ENCODE measurements around the gene METTL25B.

Gene METTL25B

DNA sequence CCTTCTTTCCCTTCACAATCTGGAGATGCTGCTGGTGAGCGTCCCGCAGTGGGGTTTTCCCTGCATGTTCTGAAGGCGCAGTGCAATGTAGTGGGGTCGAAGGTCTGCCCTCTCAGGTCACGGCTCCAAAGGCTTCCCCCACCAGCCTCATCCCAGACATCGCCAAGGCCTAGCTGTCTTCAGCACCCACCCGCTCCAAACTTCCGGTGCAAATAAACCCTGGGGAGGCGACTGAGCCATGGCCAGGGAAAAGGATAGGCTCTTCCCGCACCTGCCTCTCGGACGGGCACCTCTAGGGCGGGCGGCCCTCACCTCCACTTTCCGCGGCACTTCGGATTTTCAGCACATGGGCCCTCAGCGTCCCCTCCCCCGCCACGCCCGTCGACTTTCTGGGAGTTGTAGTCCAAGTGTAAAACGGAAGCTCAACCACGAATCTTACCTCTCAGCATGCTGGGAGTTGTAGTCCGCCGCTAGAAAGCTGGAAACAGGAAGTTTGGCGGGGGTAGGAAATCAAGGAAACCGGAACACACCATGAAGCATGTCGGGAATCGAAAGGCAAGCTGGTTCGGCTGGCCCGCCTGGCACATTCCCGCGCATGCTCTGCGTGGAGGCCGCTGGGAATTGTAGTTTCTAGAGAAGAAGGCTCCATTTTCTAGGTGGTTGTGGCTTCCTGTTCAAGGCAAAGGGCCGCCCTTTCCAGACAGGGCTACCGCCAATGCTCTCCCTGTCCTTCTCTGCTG is 12.6 kb downstream of the METTL25B start, which contains the start of gene MRPL24:
TSS of gene MRPL24 (minus strand) at position 348 of the 740 bp plus-strand sequence. CDS start 2,384 bp downstream, outside the sequence.
- Histone ChIP-seq H3K4me3 (ENCODE audit: low read depth in 1 of 5, low read length in 5 of 5) (peak within 1 kb of the TSS; percentile 70 to 92 (median 88)), H3K9ac (ENCODE audit: low read length in 5 of 5) (peak within 1 kb of the TSS; percentile 85 to 92 (median 88)), H3K27me3 (ENCODE audit: control insufficient read depth in 5 of 5, insufficient read depth in 4 of 5, low read length in 5 of 5) (no peaks in the 10 kb centered on the region), H3K36me3 (ENCODE audit: control insufficient read depth in 5 of 5, insufficient read depth in 5 of 5, low read length in 5 of 5) (peaks cover 0 to 56% (median 48%) of the 10 kb centered on the region in 5 donors), H3K4me1 (ENCODE audit: control insufficient read depth in 5 of 5, insufficient read depth in 5 of 5, low read length in 5 of 5) (peaks cover 3 to 31% (median 25%) of the 10 kb centered on the region in 5 donors), H3K9me3 (ENCODE audit: control insufficient read depth in 5 of 5, low read length in 5 of 5) (no peaks in the 10 kb centered on the region), H3K27ac (ENCODE audit: low read depth, low read length) (peak within 1 kb of the TSS; percentile 89)

DNA sequence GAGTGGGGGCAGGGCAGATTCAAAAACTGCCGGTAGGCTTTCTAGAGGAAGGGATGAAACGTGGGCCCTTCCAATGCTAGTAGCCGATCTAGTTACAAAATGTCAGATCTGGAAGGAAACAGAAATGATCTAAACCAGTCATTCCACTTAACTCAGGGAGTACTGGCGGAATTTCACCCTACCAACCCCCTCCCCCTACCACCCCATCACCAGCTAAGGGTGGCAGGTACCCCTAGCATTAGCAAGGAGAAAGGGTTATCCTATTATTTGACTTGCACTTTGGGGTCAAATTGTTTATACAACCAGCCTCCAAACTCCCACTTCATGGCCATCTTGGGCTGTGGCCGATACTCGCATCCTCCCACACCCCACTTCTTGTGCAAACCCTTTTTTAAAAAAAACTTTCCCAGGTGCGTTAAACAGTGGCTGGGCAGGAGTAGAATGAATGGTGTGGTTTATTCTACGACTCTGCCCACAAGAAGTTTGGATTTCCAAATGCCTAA is 13.3 kb downstream of the METTL25B start:
- H3K27ac ChIP-seq (ENCODE audit: low read depth, low read length): peak overlapping the region; percentile 89
- H3K4me3 ChIP-seq (ENCODE audit: low read depth in 1 of 5, low read length in 5 of 5): peak overlapping the region; percentile 23 to 92 (median 70)
- H3K9ac ChIP-seq (ENCODE audit: low read length in 5 of 5): peak overlapping the region; percentile 31 to 81 (median 53)
- H3K4me1 ChIP-seq (ENCODE audit: control insufficient read depth in 5 of 5, insufficient read depth in 5 of 5, low read length in 5 of 5): peaks cover 3 to 37% (median 31%) of the 10 kb centered on the region in 5 donors
- no peaks in the 10 kb centered on the region for H3K9me3 ChIP-seq (ENCODE audit: control insufficient read depth in 5 of 5, low read length in 5 of 5)
- H3K36me3 ChIP-seq (ENCODE audit: control insufficient read depth in 5 of 5, insufficient read depth in 5 of 5, low read length in 5 of 5): peaks cover 0 to 50% (median 43%) of the 10 kb centered on the region in 5 donors
- no peaks in the 10 kb centered on the region for H3K27me3 ChIP-seq (ENCODE audit: control insufficient read depth in 5 of 5, insufficient read depth in 4 of 5, low read length in 5 of 5)

DNA sequence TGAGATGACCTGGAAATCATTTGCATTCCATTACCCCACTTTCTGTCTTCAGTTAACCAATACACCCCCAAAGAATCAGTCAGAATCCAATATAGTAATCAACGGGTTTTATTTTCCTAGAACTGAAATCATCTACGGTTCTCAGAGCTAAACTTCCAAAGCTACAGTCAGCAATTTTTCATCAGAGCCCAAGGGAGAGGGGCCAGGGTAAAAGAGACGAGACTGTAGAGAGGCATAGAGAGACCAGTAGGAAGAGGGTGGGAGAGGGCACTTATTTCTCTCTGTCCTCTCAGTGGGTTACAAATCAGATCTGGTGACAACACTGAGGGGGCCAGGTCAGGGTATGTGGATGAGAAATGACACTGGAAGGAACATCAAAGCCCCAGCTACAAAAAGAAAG is 13.7 kb downstream of the METTL25B start:
- Histone ChIP-seq H3K9ac (ENCODE audit: low read length in 5 of 5) (no peak overlapping the region), H3K36me3 (ENCODE audit: control insufficient read depth in 5 of 5, insufficient read depth in 5 of 5, low read length in 5 of 5) (peaks cover 0 to 45% (median 39%) of the 10 kb centered on the region in 5 donors), H3K9me3 (ENCODE audit: control insufficient read depth in 5 of 5, low read length in 5 of 5) (no peaks in the 10 kb centered on the region), H3K4me3 (ENCODE audit: low read depth in 1 of 5, low read length in 5 of 5) (no peak overlapping the region), H3K27ac (ENCODE audit: low read depth, low read length) (peak overlapping the region; percentile 89), H3K27me3 (ENCODE audit: control insufficient read depth in 5 of 5, insufficient read depth in 4 of 5, low read length in 5 of 5) (no peaks in the 10 kb centered on the region), H3K4me1 (ENCODE audit: control insufficient read depth in 5 of 5, insufficient read depth in 5 of 5, low read length in 5 of 5) (peaks cover 3 to 41% (median 35%) of the 10 kb centered on the region in 5 donors)

DNA sequence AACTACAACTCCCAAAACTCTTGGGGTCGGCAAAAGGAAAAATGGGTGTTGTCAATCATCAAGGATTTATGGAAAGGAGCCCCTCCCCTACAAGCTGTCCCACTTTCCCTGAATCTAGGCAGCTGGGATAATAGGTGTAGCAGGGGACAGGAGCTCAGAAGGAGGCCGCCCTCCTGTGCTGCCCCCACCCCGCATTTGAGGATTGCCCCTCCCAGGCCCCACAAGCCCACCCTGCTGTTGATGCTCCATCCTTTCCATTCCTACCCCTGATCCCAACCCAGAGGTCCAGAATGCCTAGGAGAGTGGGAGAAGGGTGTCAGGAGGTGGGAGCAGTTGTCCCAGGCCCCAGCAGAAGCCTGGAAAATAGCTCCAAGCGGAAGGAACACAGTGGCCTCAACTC is 14.5 kb downstream of the METTL25B start:
- Histone ChIP-seq H3K4me3 (ENCODE audit: low read depth in 1 of 5, low read length in 5 of 5) (no peak overlapping the region), H3K27me3 (ENCODE audit: control insufficient read depth in 5 of 5, insufficient read depth in 4 of 5, low read length in 5 of 5) (no peaks in the 10 kb centered on the region), H3K36me3 (ENCODE audit: control insufficient read depth in 5 of 5, insufficient read depth in 5 of 5, low read length in 5 of 5) (peaks cover 0 to 37% (median 31%) of the 10 kb centered on the region in 5 donors), H3K9ac (ENCODE audit: low read length in 5 of 5) (no peak overlapping the region), H3K27ac (ENCODE audit: low read depth, low read length) (no peak overlapping the region), H3K9me3 (ENCODE audit: control insufficient read depth in 5 of 5, low read length in 5 of 5) (no peaks in the 10 kb centered on the region), H3K4me1 (ENCODE audit: control insufficient read depth in 5 of 5, insufficient read depth in 5 of 5, low read length in 5 of 5) (peaks cover 7 to 48% (median 42%) of the 10 kb centered on the region in 5 donors)

DNA sequence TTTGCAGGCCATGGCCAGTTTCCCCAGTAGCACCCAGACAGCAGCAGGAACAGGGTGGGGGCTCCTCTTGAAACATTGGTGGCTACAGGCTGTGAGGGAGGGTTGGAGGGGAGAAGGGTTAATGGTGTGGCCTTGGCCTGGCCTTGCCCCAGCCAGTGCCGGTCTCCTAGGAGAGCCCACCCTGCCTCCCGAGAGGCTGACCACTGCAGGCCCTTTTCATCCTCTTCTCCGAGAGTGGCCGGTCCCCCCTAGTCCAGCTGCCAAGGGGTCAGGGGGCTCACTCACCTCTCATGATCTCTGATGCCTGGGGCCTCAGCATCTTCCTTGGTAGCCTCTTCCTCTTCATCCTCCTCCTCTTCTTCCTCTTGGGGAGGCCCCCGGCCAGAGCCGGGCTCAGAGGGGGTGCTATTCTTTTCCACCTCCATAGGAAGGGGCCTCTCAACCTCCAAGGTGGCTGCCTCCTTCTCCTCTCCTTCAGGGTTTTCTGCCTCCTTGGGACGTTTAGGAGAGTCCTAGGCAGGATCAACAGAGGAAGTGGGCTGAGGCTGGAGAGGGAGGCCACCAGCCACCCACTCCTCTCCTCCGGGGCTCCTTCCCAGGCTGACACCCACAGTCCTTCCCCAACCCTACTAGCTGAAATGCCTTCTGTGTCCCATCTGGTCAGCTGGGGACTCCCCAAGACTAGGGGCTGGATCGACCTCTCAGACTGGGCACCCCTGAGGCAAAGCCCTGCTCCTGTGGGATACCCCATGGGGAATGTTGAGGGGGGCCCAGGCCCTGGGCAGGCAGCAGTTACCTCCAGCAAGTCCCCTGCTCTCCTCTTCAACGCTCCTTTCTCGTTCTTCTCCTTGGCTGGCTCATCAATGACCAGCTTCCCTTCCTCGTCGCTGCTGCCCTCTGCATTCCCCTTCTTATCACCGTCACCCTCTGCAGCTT is 15.4 kb downstream of the METTL25B start:
- Histone ChIP-seq H3K27me3 (ENCODE audit: control insufficient read depth in 5 of 5, insufficient read depth in 4 of 5, low read length in 5 of 5) (no peaks in the 10 kb centered on the region), H3K9me3 (ENCODE audit: control insufficient read depth in 5 of 5, low read length in 5 of 5) (no peaks in the 10 kb centered on the region), H3K36me3 (ENCODE audit: control insufficient read depth in 5 of 5, insufficient read depth in 5 of 5, low read length in 5 of 5) (peaks cover 0 to 30% (median 26%) of the 10 kb centered on the region in 5 donors), H3K9ac (ENCODE audit: low read length in 5 of 5) (no peak overlapping the region), H3K4me1 (ENCODE audit: control insufficient read depth in 5 of 5, insufficient read depth in 5 of 5, low read length in 5 of 5) (peaks cover 13 to 56% (median 50%) of the 10 kb centered on the region in 5 donors), H3K27ac (ENCODE audit: low read depth, low read length) (no peak overlapping the region), H3K4me3 (ENCODE audit: low read depth in 1 of 5, low read length in 5 of 5) (no peak overlapping the region)

DNA sequence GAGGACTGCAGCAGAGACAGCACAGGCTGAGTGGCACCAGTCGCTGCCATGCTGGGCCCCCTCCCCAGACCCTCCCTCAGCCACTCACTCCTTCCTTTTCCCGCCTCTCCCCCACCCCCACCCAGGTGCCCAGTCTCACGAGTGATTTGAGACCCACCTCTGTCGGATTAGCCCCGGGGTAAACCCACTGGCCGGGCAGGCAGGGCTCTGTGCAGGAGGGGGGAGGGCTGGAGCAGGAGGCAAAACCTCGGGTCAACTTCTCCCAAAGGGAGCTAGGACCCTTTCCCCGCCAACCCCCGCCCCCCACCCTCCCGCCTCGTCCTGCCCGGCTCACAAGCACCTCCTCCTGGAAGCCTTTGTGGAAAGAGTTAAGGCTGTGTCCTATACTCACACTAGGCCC is 16.1 kb downstream of the METTL25B start:
- H3K4me3 ChIP-seq (ENCODE audit: low read depth in 1 of 5, low read length in 5 of 5): no peak overlapping the region
- H3K27me3 ChIP-seq (ENCODE audit: control insufficient read depth in 5 of 5, insufficient read depth in 4 of 5, low read length in 5 of 5): no peaks in the 10 kb centered on the region
- H3K9ac ChIP-seq (ENCODE audit: low read length in 5 of 5): peak overlapping the region in 1 of 5 donors; percentile 41
- H3K4me1 ChIP-seq (ENCODE audit: control insufficient read depth in 5 of 5, insufficient read depth in 5 of 5, low read length in 5 of 5): peaks cover 18 to 64% (median 57%) of the 10 kb centered on the region in 5 donors
- no peaks in the 10 kb centered on the region for H3K9me3 ChIP-seq (ENCODE audit: control insufficient read depth in 5 of 5, low read length in 5 of 5)
- no peak overlapping the region for H3K27ac ChIP-seq (ENCODE audit: low read depth, low read length)
- peaks cover 0 to 30% (median 26%) of the 10 kb centered on the region in 5 donors for H3K36me3 ChIP-seq (ENCODE audit: control insufficient read depth in 5 of 5, insufficient read depth in 5 of 5, low read length in 5 of 5)

DNA sequence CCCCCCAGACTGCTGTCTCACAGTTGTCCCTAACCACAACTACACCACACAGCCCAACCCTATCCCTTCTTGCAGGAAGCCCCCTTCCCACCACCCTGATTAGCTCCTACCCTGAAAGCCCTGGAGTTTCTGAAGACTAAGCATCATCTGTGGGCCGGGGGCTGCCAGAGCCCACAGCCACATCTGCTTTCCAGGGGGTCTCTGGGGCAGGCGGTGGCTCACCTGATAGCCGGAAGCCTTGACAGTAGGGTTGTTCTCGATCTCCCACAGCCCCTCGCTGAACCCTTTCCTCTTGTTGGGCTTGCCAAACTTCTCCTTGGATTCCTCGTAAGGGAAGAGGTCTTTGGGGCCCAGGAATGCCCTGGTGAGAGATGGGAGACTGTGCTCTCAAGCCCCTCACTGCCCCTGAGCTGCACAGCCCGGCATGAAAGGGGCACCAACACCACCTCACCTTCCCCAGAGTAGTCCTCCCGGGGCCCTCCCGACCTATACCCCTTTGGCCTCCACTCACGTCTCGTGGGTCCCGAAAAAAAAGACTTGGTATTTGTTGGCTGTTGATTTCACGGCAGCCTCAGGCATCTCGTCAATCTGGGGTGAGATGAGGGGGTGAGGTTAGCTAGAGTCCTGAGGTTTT is 16.6 kb downstream of the METTL25B start:
- Histone ChIP-seq H3K9me3 (ENCODE audit: control insufficient read depth in 5 of 5, low read length in 5 of 5) (no peaks in the 10 kb centered on the region), H3K27me3 (ENCODE audit: control insufficient read depth in 5 of 5, insufficient read depth in 4 of 5, low read length in 5 of 5) (no peaks in the 10 kb centered on the region), H3K4me3 (ENCODE audit: low read depth in 1 of 5, low read length in 5 of 5) (no peak overlapping the region), H3K27ac (ENCODE audit: low read depth, low read length) (peak overlapping the region; percentile 100), H3K9ac (ENCODE audit: low read length in 5 of 5) (peak overlapping the region in 2 of 5 donors; percentile 35 to 41), H3K36me3 (ENCODE audit: control insufficient read depth in 5 of 5, insufficient read depth in 5 of 5, low read length in 5 of 5) (peaks cover 0 to 30% (median 26%) of the 10 kb centered on the region in 5 donors), H3K4me1 (ENCODE audit: control insufficient read depth in 5 of 5, insufficient read depth in 5 of 5, low read length in 5 of 5) (peaks cover 22 to 69% (median 62%) of the 10 kb centered on the region in 5 donors)

DNA sequence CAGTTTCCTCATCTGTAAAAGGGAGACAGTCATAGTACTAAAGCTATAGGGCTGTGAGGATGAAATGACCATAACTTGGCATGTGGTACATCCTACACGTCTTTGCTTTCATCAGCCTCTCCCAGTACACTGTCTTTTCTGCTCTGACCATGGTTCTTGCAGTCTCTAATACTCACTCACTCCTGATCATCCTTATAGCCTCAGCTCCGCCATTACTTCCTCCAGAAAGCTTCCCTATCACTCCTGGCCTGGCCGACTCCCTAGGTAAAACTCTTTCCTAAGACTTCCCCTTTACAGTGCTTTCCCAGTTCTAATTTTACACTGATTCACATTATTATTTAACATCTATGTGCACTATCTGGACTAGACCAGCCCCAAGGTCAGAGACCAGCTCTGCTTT is 17.6 kb downstream of the METTL25B start:
- Histone ChIP-seq H3K36me3 (ENCODE audit: control insufficient read depth in 5 of 5, insufficient read depth in 5 of 5, low read length in 5 of 5) (peaks cover 0 to 30% (median 26%) of the 10 kb centered on the region in 5 donors), H3K9ac (ENCODE audit: low read length in 5 of 5) (peak overlapping the region in 4 of 5 donors; percentile 2 to 86 (median 49)), H3K27me3 (ENCODE audit: control insufficient read depth in 5 of 5, insufficient read depth in 4 of 5, low read length in 5 of 5) (no peaks in the 10 kb centered on the region), H3K9me3 (ENCODE audit: control insufficient read depth in 5 of 5, low read length in 5 of 5) (no peaks in the 10 kb centered on the region), H3K4me1 (ENCODE audit: control insufficient read depth in 5 of 5, insufficient read depth in 5 of 5, low read length in 5 of 5) (peaks cover 19 to 66% (median 61%) of the 10 kb centered on the region in 5 donors), H3K27ac (ENCODE audit: low read depth, low read length) (peak overlapping the region; percentile 100), H3K4me3 (ENCODE audit: low read depth in 1 of 5, low read length in 5 of 5) (peak overlapping the region in 2 of 5 donors; percentile 48 to 93)

DNA sequence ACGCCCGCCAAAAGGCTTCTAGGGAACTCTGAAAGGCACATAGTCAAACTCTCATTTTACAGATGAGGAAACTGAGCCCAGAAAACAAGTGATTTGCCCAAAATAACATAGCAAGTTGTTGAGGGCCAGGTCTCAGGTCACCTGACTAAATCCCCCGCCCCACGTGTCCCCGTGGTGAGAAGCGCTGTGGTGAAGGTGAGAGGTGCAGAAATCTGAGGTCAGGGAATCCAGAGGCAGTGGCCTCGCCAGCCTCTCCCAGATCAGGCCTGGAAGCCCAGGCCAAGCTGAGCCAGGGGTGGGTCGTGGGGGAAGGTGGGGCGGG is 18.1 kb downstream of the METTL25B start:
- H3K27ac ChIP-seq (ENCODE audit: low read depth, low read length): peak overlapping the region; percentile 100
- H3K4me1 ChIP-seq (ENCODE audit: control insufficient read depth in 5 of 5, insufficient read depth in 5 of 5, low read length in 5 of 5): peaks cover 19 to 65% (median 59%) of the 10 kb centered on the region in 5 donors
- H3K4me3 ChIP-seq (ENCODE audit: low read depth in 1 of 5, low read length in 5 of 5): peak overlapping the region in 4 of 5 donors; percentile 48 to 98 (median 82)
- H3K9me3 ChIP-seq (ENCODE audit: control insufficient read depth in 5 of 5, low read length in 5 of 5): no peaks in the 10 kb centered on the region
- no peaks in the 10 kb centered on the region for H3K27me3 ChIP-seq (ENCODE audit: control insufficient read depth in 5 of 5, insufficient read depth in 4 of 5, low read length in 5 of 5)
- peak overlapping the region; percentile 2 to 86 (median 63) for H3K9ac ChIP-seq (ENCODE audit: low read length in 5 of 5)
- H3K36me3 ChIP-seq (ENCODE audit: control insufficient read depth in 5 of 5, insufficient read depth in 5 of 5, low read length in 5 of 5): peaks cover 0 to 30% (median 26%) of the 10 kb centered on the region in 5 donors
